Measurements from ENCODE around the gene STIM1.

STIM1 gene

GRCh38 chr11:3909901-3910300 lies 54.4 kb downstream of the STIM1 start:
- in situ Hi-C loops (cut with MboI; ENCODE audit: low sequenced_read_pairs): no loop called here

DNA sequence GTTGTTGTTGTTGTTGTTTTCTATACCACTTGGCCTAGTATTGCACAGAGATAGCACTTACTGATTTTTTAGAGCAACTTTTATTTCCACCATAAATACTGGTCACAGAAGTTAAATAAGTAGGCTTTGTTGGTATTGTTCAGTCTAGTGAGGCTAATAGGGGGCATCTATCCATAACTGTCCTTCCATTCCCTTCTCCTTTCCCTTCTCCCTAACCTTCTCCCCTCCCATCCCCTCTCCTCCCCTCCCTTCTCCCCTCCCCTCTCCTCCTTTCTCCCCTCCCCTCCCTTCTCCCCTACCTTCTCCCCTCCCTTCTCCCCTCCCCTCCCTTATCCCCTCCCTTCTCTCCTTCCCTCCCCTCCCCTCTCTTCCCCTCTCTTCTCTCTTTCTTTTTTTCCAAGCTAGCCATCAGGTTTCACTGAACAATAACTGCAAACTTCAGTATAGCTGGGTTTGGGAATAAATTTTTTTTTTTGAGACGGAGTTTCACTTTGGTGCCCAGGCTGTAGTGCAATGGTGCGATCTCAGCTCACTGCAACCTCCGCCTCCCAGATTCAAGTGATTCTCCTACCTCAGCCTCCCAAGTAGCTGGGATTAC lies 56.5 kb downstream of the STIM1 start:
- in situ Hi-C loops (cut with MboI; ENCODE audit: low sequenced_read_pairs): no loop called here

GRCh38 chr11:3913921-3914320 lies 58.5 kb downstream of the STIM1 start:
- in situ Hi-C loops (cut with MboI; ENCODE audit: low sequenced_read_pairs): no loop called here

DNA sequence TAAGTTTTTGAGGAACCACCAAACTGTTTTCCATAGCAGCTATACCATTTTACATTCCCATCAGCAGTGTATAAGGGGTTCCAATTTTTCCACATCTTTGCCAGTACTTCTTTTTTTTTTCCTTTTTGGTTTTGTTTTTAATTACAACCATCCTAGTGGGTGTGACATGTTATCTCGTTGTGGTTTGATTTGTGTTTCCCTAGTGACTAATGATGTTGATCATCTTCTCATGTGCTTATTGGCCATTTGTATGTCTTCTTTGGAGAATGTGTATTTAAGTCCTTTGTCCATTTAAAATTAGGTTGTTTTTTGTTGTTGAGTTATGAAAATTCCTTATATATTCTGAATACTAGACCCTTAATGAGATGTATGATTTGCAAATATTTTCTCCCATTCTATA lies 59.3 kb downstream of the STIM1 start:
- in situ Hi-C loops (cut with MboI; ENCODE audit: low sequenced_read_pairs): no loop called here

GRCh38 chr11:3916962-3917361 lies 61.5 kb downstream of the STIM1 start:
- in situ Hi-C loops (cut with MboI; ENCODE audit: low sequenced_read_pairs): no loop called here

DNA sequence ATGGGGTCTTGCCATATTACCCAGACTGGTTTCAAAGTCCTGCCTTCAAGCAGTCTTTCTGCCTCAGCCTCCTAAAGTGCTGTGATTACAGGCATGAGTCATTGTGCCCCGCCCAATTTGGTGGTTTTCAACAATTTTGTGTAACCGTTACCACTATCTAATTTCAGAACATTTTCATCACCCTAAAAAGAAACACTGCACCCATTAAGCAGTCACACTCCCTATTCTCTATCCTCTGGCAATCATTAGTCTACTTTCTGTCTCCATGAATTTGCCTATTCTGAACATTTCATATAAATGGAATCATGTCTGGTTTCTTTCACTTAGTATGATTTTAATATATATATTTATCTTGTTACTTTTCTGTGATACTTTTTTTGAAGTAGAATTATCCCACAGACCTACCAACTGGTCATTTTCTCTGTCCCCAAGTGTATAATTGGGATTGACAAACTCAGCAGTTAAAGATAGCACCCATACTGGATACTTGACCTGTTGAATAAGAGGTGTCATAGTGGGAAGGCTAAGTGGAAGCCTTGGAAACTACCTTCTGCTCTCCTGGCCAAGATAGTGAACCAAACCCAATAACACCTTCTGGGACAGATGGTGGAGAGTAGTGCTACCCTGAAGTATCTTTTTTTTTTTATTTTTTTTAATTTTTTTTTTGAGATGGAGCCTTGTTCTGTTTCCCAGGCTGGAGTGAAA lies 64.8 kb downstream of the STIM1 start:
- in situ Hi-C loops (cut with MboI; ENCODE audit: low sequenced_read_pairs): no loop called here

DNA sequence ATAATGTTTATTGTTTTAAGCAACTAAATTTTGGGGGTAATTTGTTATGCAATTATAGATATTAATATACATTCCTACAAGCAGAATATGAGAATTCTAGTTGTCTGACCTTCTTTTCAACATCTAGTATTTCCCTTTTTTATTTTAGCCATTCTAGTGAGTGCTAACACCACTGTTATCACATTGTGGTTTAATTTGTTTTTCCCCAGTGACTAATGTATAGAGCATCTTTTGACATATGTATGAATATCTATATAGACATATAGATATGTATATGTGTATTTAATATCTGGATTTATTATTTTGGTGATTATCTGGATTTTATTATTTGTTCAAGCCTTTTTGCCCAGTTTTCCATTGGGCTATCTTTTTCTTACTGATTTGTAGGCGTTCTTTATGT lies 66.6 kb downstream of the STIM1 start:
- in situ Hi-C loops (cut with MboI; ENCODE audit: low sequenced_read_pairs): no loop called here

GRCh38 chr11:3925513-3925912 lies 70.0 kb downstream of the STIM1 start:
- in situ Hi-C loops (cut with MboI; ENCODE audit: low sequenced_read_pairs): no loop called here

DNA sequence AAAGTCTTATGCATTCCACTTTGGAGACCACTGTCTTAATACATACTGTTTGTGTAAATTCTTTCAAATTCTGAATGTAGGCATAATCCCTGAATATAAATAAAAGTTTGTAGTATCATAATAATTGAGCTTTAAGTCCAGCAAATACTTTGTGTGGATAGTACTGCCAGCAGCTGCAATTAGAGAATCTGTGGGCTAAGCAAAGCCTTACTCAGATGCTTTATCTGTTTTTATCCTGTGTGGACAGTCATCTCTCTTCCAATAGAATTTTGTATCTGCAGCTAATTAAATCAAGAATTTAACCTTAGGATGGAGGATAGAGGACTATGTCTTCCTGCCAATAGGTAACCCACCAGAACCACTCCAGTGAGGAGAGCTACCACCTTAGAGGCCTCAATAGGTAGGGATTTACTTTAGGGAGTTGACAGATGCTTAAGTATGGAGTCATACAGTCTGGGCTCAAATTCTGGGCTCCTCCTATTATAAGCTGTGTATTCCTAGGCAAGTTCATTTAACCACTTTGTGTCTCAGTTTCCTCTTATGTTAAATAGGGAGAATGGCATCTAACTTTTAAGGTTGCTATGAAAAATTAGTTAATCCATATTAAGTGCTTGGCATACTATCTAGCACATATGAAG lies 71.1 kb downstream of the STIM1 start:
- in situ Hi-C loops (cut with MboI; ENCODE audit: low sequenced_read_pairs): no loop called here

DNA sequence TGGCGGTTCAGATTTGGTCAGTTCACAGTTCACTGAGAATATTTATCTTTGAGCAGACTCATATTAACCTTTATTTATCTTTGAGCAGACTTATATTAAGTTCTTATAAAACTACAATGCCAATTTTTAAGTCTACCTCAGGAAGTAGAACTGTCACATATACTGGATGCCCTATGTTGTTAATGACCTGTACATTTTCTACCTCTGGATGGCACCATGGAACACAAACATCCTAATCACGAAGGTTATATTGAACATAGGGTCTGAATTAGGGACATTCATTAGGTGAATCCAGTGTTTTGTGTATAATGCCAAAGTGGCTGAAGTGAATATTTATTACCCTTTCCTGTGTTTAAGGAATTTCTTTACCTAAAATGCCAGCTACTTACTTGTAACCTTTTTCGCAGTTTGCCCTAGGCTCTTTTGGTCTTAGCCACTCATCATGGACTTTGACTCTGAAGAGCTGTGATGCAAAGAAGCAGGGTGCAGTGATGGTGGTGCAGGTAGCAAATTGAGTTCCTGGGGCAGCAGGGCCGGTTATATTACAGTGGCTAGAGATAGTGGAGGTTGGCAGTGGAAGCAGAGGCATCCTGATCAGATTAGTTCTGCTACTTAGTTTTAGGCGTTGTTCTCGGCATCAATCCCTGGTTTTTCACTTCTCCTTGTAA lies 71.8 kb downstream of the STIM1 start:
- in situ Hi-C loops (cut with MboI; ENCODE audit: low sequenced_read_pairs): no loop called here

GRCh38 chr11:3929232-3929631 lies 73.8 kb downstream of the STIM1 start:
- in situ Hi-C loops (cut with MboI; ENCODE audit: low sequenced_read_pairs): no loop called here

DNA sequence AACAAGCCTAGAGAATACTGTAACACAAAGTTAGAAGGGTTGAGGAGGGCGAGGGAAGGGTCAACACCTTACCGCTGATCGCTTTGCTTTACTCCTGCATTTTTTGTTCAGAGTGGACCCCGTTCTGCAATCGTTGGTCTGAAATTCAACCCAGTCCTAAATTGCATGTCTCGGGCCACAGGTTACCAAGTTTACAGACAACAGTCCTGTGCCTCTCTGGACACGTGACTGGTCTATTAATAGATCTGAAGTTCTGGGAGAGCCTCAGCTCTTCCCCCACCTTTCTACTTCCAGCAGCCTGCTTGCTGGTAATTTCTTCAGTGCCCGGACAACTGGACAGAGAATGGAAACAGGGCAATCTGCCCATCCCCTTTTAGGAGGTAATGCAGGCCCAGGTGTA lies 74.2 kb downstream of the STIM1 start:
- in situ Hi-C loops (cut with MboI; ENCODE audit: low sequenced_read_pairs): no loop called here

GRCh38 chr11:3932698-3933097 lies 77.2 kb downstream of the STIM1 start:
- in situ Hi-C loops (cut with MboI; ENCODE audit: low sequenced_read_pairs): no loop called here

GRCh38 chr11:3933165-3933628 lies 77.7 kb downstream of the STIM1 start:
- in situ Hi-C loops (cut with MboI; ENCODE audit: low sequenced_read_pairs): no loop called here

DNA sequence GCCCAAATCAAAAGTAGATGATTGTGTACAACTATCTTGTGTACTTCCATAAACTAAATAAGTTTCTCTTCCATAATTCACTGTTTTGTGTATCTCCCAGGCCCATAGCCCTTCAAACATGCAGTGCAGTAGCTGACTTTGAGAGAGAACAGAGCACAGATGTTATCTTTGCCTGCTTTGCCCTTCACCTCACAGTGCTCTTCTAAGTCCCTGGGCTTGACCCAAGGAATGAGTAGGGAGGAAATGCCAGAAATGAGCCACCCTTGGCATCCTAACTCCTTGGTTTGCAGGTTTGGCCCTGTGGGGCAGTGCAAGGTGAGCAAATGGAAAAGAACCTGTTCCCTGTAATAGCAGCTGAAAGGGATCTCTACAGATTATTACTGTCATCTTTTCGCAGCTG lies 79.2 kb downstream of the STIM1 start:
- in situ Hi-C loops (cut with MboI; ENCODE audit: low sequenced_read_pairs): no loop called here

DNA sequence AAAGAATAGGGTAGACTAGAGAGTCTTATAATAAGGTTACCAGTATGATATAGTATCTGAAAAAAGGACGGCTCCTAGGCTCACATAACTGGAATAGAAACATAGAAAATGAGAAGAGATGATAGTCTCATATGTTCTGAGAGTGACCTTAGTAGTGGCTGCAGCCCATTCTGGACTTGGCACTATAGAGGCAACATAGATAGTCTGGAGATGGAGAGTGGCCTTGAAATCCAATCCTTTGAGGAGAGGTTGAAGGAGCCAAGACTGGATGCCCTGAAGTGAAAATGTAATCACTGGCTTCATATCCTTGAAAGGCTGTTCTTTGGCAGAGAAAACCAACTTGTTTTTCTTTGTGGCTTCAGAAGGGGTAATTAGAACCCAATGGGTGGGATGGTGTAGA lies 81.1 kb downstream of the STIM1 start:
- in situ Hi-C loops (cut with MboI; ENCODE audit: low sequenced_read_pairs): no loop called here

- in situ Hi-C loops (cut with MboI; ENCODE audit: low sequenced_read_pairs): no loop called here
Measured at GRCh38 chr11:3939211-3939610, 83.7 kb downstream of the STIM1 start.

DNA sequence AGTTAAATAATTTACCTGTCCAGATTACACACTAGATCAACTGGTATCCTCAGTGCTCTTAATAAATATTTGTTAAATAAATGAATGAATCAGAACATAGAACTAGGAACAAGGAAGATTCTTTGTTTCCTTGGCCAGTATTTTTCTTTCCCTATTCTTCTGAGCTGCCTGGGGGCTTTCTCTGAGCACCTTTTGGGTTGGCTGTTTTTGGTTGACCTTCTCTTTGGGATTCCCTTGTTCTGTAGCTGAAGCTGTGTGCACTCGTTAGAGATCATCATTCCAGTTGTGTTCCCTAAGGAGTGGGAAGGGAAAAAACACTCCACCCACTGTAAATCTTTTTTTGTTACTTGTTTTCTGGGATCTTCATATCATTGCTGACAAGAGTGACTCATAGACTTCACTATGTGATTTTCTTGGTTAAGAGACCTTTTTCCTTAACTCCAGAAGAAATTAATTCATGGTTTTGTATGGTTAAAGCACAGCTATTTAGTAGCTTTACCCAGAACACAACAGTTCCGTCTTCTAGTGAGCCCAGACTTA lies 84.3 kb downstream of the STIM1 start:
- in situ Hi-C loops (cut with MboI; ENCODE audit: low sequenced_read_pairs): no loop called here

DNA sequence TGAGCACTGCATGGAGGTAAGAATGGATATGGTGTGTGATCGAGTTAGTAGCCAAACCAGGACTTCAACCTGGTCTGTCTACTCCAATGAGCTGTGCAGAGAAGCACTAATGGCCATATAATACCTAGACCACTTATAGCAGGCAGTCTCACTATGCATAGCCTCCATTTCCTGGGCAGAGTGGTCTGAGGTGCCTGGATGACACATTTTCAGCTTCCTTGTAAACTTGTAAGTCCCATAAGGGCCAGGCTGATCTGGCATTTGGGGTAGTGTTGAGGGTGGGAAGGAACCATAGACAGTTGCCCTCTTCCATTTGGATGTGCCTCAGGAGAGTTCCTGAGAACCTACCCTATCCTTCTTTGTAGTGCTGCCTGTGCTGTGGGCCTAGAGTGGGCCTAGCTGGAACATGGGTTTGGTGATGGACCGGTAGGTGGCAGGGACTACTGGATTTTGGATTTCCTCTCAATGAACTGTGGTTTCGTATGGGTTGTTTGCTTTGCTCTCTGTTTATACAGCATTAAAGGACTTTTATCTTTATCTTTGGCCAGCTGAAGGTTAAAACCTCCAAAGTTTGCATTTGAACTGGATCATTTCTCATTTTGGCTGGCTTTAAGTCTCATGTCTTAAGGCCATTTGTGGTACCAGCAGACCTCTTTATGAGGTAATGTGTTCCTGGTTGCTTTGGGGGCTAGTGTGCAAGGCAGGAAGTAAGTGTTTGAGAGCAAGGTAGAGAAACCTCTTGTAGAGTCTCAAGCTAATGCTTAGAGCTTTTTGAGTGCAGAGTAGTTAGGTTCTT lies 86.9 kb downstream of the STIM1 start:
- in situ Hi-C loops (cut with MboI; ENCODE audit: low sequenced_read_pairs): no loop called here

DNA sequence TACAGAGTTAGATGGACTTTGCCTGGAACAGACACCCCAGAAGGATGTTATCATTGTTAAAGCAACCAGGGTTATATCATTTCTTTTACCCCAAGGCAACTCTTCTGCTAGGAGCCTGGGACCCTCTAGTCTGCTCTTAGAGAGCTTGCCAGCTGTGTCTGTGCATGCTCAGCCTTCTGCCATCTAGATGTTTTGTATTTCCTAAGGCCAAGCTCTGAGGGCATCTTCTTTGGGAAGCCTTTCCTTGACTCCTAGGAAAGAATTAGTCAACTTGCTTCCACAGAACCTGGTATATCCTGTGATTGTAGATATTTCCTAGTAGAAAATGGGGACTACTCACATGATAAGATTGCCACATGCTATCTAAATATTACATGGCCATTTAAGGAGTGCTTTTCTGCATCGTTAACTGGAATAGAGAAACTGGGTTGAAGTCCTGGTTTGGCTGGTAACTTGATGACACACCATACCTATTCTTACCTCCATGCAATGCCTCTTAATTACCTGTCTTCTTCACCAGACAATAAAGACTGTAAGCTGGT lies 87.6 kb downstream of the STIM1 start:
- in situ Hi-C loops (cut with MboI; ENCODE audit: low sequenced_read_pairs): no loop called here
